ENCODE measurements around the gene PLA2G2E. TPM values are rescaled to one million over a fixed set of nuclear protein-coding genes. Genes with fewer than 3 reads are reported as not detected.

Gene PLA2G2E
- total and polyA plus RNA-seq, 4 donors, result not detected

DNA sequence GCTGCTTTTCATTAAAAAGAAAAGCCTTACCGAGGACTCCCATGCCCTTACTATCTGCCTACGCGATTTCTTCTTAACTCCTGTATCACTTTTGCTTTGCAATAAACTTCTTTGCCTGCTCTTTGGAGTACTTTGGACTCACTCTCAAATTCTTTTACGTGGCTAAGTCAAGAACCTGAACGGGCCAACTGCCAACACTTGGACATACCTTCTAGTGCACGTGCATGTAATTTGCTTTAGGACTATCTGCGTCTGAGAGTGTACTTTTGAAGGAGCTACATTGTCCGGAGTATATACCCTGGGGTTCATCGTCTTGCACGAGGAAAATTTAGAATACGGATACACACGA lies 44.8 kb downstream of the PLA2G2E start:
- Histone ChIP-seq H3K27me3 (ENCODE audit: control insufficient read depth in 4 of 4, insufficient read depth in 4 of 4, low read length in 3 of 4) (peaks cover 0 to 5% (median 0%) of the 10 kb centered on the region in 4 donors), H3K4me1 (ENCODE audit: control insufficient read depth in 4 of 4, insufficient read depth in 4 of 4, low read length in 3 of 4) (peaks cover 3 to 10% (median 9%) of the 10 kb centered on the region in 4 donors), H3K27ac (ENCODE audit: low read depth in 1 of 2, low read length in 2 of 2) (no peak overlapping the region), H3K36me3 (ENCODE audit: control insufficient read depth in 4 of 4, insufficient read depth in 3 of 4, low read depth in 1 of 4, low read length in 3 of 4) (no peaks in the 10 kb centered on the region), H3K9me3 (ENCODE audit: control insufficient read depth in 4 of 4, low read length in 3 of 4) (no peaks in the 10 kb centered on the region), H3K4me3 (ENCODE audit: low read depth in 1 of 3, low read length in 3 of 3) (no peak overlapping the region), H3K9ac (ENCODE audit: low read depth in 1 of 2, low read length in 2 of 2) (no peak overlapping the region)
- TF ChIP-seq HNF4G (IDR thresholded peaks at IDR 0.05) (no peak), FOXA1 (IDR thresholded peaks at IDR 0.05) (no peak), EGR1 (IDR thresholded peaks at IDR 0.05; ENCODE audit: low read depth in 2 of 2) (no peak), FOXA2 (IDR thresholded peaks at IDR 0.05) (no peak), TAF1 (conservative IDR thresholded peaks at IDR 0.05) (no peak), HNF4A (conservative IDR thresholded peaks at IDR 0.05) (no peak), GABPA (IDR thresholded peaks at IDR 0.05 in 1 of 2, conservative IDR thresholded peaks at IDR 0.05 in 1 of 2) (no peak)
- TF ChIP-seq, protein P1, sequence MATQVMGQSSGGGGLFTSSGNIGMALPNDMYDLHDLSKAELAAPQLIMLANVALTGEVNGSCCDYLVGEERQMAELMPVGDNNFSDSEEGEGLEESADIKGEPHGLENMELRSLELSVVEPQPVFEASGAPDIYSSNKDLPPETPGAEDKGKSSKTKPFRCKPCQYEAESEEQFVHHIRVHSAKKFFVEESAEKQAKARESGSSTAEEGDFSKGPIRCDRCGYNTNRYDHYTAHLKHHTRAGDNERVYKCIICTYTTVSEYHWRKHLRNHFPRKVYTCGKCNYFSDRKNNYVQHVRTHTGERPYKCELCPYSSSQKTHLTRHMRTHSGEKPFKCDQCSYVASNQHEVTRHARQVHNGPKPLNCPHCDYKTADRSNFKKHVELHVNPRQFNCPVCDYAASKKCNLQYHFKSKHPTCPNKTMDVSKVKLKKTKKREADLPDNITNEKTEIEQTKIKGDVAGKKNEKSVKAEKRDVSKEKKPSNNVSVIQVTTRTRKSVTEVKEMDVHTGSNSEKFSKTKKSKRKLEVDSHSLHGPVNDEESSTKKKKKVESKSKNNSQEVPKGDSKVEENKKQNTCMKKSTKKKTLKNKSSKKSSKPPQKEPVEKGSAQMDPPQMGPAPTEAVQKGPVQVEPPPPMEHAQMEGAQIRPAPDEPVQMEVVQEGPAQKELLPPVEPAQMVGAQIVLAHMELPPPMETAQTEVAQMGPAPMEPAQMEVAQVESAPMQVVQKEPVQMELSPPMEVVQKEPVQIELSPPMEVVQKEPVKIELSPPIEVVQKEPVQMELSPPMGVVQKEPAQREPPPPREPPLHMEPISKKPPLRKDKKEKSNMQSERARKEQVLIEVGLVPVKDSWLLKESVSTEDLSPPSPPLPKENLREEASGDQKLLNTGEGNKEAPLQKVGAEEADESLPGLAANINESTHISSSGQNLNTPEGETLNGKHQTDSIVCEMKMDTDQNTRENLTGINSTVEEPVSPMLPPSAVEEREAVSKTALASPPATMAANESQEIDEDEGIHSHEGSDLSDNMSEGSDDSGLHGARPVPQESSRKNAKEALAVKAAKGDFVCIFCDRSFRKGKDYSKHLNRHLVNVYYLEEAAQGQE (IDR thresholded peaks at IDR 0.05), result no peak
- DNase-seq (ENCODE audit: low spot score), result no peak
- 80% methylated on average over 12 of the region's 12 CpGs for WGBS

DNA sequence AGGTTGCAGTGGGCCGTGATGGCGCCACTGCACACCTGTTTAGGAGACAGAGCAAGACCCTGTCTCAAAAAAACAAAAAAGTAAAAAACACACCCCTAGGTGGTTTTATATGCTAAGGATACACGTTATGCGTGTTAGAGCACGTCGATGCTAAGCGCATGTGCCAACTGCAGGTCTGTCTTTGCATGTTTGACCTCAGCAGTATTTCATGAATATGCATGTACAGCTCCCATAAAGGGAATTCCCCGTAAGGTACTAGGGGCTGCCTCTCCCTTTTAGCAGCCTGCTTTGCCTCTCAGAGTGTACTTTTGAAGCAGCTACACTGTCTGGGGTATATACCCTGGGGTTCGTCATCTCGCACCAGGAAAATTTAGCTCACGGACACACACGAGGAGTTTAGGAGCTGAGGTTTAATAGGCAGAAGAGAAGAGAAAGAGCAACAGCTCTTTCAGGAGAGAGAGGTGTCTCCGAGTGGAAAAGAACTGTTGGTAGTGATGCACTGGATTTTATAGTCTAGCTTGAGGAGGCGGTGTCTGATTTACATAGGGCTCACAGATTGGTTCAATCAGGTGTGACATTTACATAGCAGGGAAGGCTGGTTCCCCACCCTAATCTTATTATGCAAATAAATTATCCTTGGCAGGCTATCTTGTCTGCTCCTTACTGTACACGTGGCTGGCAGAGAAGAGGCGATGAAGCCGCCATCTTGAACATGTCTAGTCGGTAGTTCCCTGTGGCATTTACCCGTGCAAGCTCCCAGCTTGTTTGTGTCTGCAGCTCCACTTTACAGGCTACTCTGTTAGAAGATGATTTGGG lies 45.4 kb downstream of the PLA2G2E start:
- DNase-seq (ENCODE audit: low spot score), result no peak
- Histone ChIP-seq H3K9ac (ENCODE audit: low read depth in 1 of 2, low read length in 2 of 2) (no peak overlapping the region), H3K4me3 (ENCODE audit: low read depth in 1 of 3, low read length in 3 of 3) (no peak overlapping the region), H3K4me1 (ENCODE audit: control insufficient read depth in 4 of 4, insufficient read depth in 4 of 4, low read length in 3 of 4) (peaks cover 0 to 4% (median 3%) of the 10 kb centered on the region in 4 donors), H3K36me3 (ENCODE audit: control insufficient read depth in 4 of 4, insufficient read depth in 3 of 4, low read depth in 1 of 4, low read length in 3 of 4) (no peaks in the 10 kb centered on the region), H3K27me3 (ENCODE audit: control insufficient read depth in 4 of 4, insufficient read depth in 4 of 4, low read length in 3 of 4) (peaks cover 0 to 5% (median 0%) of the 10 kb centered on the region in 4 donors), H3K9me3 (ENCODE audit: control insufficient read depth in 4 of 4, low read length in 3 of 4) (no peaks in the 10 kb centered on the region), H3K27ac (ENCODE audit: low read depth in 1 of 2, low read length in 2 of 2) (no peak overlapping the region)
- 82% methylated on average over 19 of the region's 19 CpGs for WGBS
- TF ChIP-seq FOXA1 (IDR thresholded peaks at IDR 0.05), result no peak
- TF ChIP-seq EGR1 (IDR thresholded peaks at IDR 0.05; ENCODE audit: low read depth in 2 of 2), result no peak
- no peak for TF ChIP-seq HNF4G (IDR thresholded peaks at IDR 0.05)
- TF ChIP-seq GABPA (IDR thresholded peaks at IDR 0.05 in 1 of 2, conservative IDR thresholded peaks at IDR 0.05 in 1 of 2), result no peak
- TF ChIP-seq, protein P2, sequence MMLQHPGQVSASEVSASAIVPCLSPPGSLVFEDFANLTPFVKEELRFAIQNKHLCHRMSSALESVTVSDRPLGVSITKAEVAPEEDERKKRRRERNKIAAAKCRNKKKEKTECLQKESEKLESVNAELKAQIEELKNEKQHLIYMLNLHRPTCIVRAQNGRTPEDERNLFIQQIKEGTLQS (IDR thresholded peaks at IDR 0.05), result no peak
- TF ChIP-seq, protein P3, sequence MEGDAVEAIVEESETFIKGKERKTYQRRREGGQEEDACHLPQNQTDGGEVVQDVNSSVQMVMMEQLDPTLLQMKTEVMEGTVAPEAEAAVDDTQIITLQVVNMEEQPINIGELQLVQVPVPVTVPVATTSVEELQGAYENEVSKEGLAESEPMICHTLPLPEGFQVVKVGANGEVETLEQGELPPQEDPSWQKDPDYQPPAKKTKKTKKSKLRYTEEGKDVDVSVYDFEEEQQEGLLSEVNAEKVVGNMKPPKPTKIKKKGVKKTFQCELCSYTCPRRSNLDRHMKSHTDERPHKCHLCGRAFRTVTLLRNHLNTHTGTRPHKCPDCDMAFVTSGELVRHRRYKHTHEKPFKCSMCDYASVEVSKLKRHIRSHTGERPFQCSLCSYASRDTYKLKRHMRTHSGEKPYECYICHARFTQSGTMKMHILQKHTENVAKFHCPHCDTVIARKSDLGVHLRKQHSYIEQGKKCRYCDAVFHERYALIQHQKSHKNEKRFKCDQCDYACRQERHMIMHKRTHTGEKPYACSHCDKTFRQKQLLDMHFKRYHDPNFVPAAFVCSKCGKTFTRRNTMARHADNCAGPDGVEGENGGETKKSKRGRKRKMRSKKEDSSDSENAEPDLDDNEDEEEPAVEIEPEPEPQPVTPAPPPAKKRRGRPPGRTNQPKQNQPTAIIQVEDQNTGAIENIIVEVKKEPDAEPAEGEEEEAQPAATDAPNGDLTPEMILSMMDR (IDR thresholded peaks at IDR 0.05; ENCODE audit: low read depth, low read length, missing input control), result no peak
- no peak for TF ChIP-seq NR2F2 (IDR thresholded peaks at IDR 0.05)
- no peak for TF ChIP-seq RXRA (IDR thresholded peaks at IDR 0.05)
- TF ChIP-seq HNF4A (conservative IDR thresholded peaks at IDR 0.05), result no peak
- no peak for TF ChIP-seq FOXA2 (IDR thresholded peaks at IDR 0.05)
- no peak for TF ChIP-seq YY1 (IDR thresholded peaks at IDR 0.05)
- TF ChIP-seq, protein P1 (IDR thresholded peaks at IDR 0.05), result no peak
- TF ChIP-seq, protein P4, sequence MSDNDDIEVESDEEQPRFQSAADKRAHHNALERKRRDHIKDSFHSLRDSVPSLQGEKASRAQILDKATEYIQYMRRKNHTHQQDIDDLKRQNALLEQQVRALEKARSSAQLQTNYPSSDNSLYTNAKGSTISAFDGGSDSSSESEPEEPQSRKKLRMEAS (IDR thresholded peaks at IDR 0.05), result no peak
